ENCODE data around the gene SEMA6D.

- TF ChIP-seq SUZ12 (IDR thresholded peaks at IDR 0.05) (no peak), BHLHE40 (IDR thresholded peaks at IDR 0.05; ENCODE audit: borderline replicate concordance) (no peak), ELF4 (IDR thresholded peaks at IDR 0.05) (no peak)
Observed at GRCh38 chr15:47669221-47669620, 48.1 kb upstream of the SEMA6D start.

Data from HEK293T (cell line).